HepG2 (cell line): Measurements from ENCODE around the gene CCT7. TPM values are rescaled to one million over a fixed set of nuclear protein-coding genes. Genes with fewer than 3 reads are reported as not detected.

Experiments used
- ATF6 ChIP-seq: sonication (generic); formaldehyde crosslinking; conservative IDR thresholded peaks from 2 replicates; pipeline ENCODE4 v1.4.0; 2020; ENCODE audit warnings: missing genetic modification reagents
- CEBPB ChIP-seq: IDR thresholded peaks from 2 replicates; pipeline ENCODE4 v1.6.1; 2011; ENCODE audit warnings: low read depth, low read length, improper control_type of control experiment, borderline replicate concordance
- EP300 ChIP-seq, 3 experiments: sonication (generic) in 1 of 3; formaldehyde crosslinking in 1 of 3; IDR thresholded peaks; 2 replicates each; pipeline versions ENCODE4 v1.5.1 to v1.6.1; 2011 to 2020; ENCODE audit warnings: low read depth in 2 of 3, low read length in 2 of 3, borderline replicate concordance in 1 of 3, improper control_type of control experiment in 1 of 3, mild to moderate bottlenecking in 1 of 3, missing genetic modification reagents in 1 of 3, moderate library complexity in 1 of 3
- JARID2 ChIP-seq: sonication (generic); formaldehyde crosslinking; IDR thresholded peaks from 2 replicates; pipeline ENCODE4 v1.8.1; 2023; ENCODE audit warnings: missing genetic modification reagents, inconsistent platforms; ENCODE audit not compliant: insufficient replicate concordance
- MAZ ChIP-seq, 2 experiments: sonication (generic) in 1 of 2; formaldehyde crosslinking in 1 of 2; IDR thresholded peaks; 2 replicates each; pipeline versions ENCODE4 v1.5.0 to v1.6.1; 2012 to 2020; ENCODE audit warnings: low read depth in 2 of 2, mild to moderate bottlenecking in 2 of 2, borderline replicate concordance in 1 of 2, improper control_type of control experiment in 1 of 2, low read length in 1 of 2, missing genetic modification reagents in 1 of 2, moderate library complexity in 1 of 2
- MED13 ChIP-seq: sonication (generic); formaldehyde crosslinking; IDR thresholded peaks from 2 replicates; pipeline ENCODE4 v1.5.0; 2020; ENCODE audit warnings: missing genetic modification reagents
- MYPOP ChIP-seq: sonication (generic); formaldehyde crosslinking; IDR thresholded peaks from 2 replicates; pipeline ENCODE4 v1.8.1; 2023; ENCODE audit warnings: mild to moderate bottlenecking, moderate library complexity, missing genetic modification reagents
- NCOA1 ChIP-seq: sonication (generic); formaldehyde crosslinking; IDR thresholded peaks from 2 replicates; pipeline ENCODE4 v1.9.0; 2021; ENCODE audit warnings: missing genetic modification reagents
- NFKB2 ChIP-seq: sonication (generic); formaldehyde crosslinking; IDR thresholded peaks from 2 replicates; pipeline ENCODE4 v1.4.0; 2020; ENCODE audit warnings: missing genetic modification reagents, borderline replicate concordance
- PATZ1 ChIP-seq: sonication (generic); formaldehyde crosslinking; IDR thresholded peaks from 2 replicates; pipeline ENCODE4 v1.4.0; 2020; ENCODE audit warnings: missing genetic modification reagents
- POLR2A ChIP-seq, 2 experiments: IDR thresholded peaks; 2 replicates each; pipeline ENCODE4 v1.6.1; 2011; ENCODE audit warnings: low read depth in 2 of 2, low read length in 2 of 2, mild to moderate bottlenecking in 1 of 2, moderate library complexity in 1 of 2; ENCODE audit not compliant: insufficient read depth in 1 of 2
- PTBP1 ChIP-seq: fragments of 200-400 bp; formaldehyde crosslinking; IDR thresholded peaks from 2 replicates; pipeline ENCODE4 v1.6.1; 2018; ENCODE audit warnings: low read length, low read depth; ENCODE audit not compliant: poor library complexity, severe bottlenecking
- RBM39 ChIP-seq: fragments of 200-400 bp; formaldehyde crosslinking; IDR thresholded peaks from one replicate; pipeline ENCODE4 v1.6.1; 2018; ENCODE audit warnings: antibody characterized with exemption, mild to moderate bottlenecking, low read depth, low read length; ENCODE audit not compliant: poor library complexity, severe bottlenecking
- SRF ChIP-seq: IDR thresholded peaks from 2 replicates; pipeline ENCODE4 v1.6.1; 2011; ENCODE audit warnings: mild to moderate bottlenecking, low read depth, low read length, moderate library complexity
- SRY ChIP-seq: sonication (generic); formaldehyde crosslinking; IDR thresholded peaks from 2 replicates; pipeline ENCODE4 v1.8.0; 2022; ENCODE audit warnings: mild to moderate bottlenecking, missing genetic modification reagents
- THYN1 ChIP-seq: sonication (generic); formaldehyde crosslinking; IDR thresholded peaks from 2 replicates; pipeline ENCODE4 v1.8.1; 2023; ENCODE audit warnings: low read depth, mild to moderate bottlenecking, moderate library complexity, missing genetic modification reagents, borderline replicate concordance
- YEATS4 ChIP-seq: sonication (generic); formaldehyde crosslinking; IDR thresholded peaks from 2 replicates; pipeline ENCODE4 v1.4.0; 2020; ENCODE audit warnings: missing genetic modification reagents, borderline replicate concordance
- ZFY ChIP-seq: sonication (generic); formaldehyde crosslinking; IDR thresholded peaks from 2 replicates; pipeline ENCODE4 v1.4.0; 2020; ENCODE audit warnings: missing genetic modification reagents
- ZNF17 ChIP-seq: sonication (generic); formaldehyde crosslinking; IDR thresholded peaks from 2 replicates; pipeline ENCODE4 v1.5.0; 2020; ENCODE audit warnings: mild to moderate bottlenecking, missing genetic modification reagents
- ZNF616 ChIP-seq: sonication (generic); formaldehyde crosslinking; IDR thresholded peaks from 2 replicates; pipeline ENCODE4 v1.5.0; 2020; ENCODE audit warnings: low read depth, mild to moderate bottlenecking, missing genetic modification reagents
- polyA plus RNA-seq, 8 experiments: library from polyadenylated mRNA; depleted of rRNA in 3 of 8; stranded (reverse) in 7 of 8; unstranded in 1 of 8; fragments of >200 nt; fragmentation: Illumina TruSeq in 4 of 8; extraction: Trizol in 4 of 8; gene quantifications; 2 replicates each; pipeline versions ENCODE4 v1.2.1 to v1.2.3, GENCODE V29; 2011 to 2016; ENCODE audit warnings: low read depth in 4 of 8, missing spikeins in 1 of 8, mixed read lengths in 1 of 8; ENCODE audit not compliant: insufficient read depth in 1 of 8
- total RNA-seq, 5 experiments: library from RNA; depleted of rRNA; stranded (reverse); fragments of >200 nt; fragmentation: Illumina TruSeq; extraction: Trizol; gene quantifications; 2 replicates each; pipeline ENCODE4 v1.2.3, GENCODE V29; 2016; ENCODE audit warnings: low read depth in 1 of 5
- TF ChIP-seq, protein P1 (sequence below): sonication (generic); formaldehyde crosslinking; IDR thresholded peaks from 2 replicates; pipeline ENCODE4 v1.8.0; 2022; ENCODE audit warnings: mild to moderate bottlenecking, missing genetic modification reagents, moderate library complexity

Gene CCT7
- total and polyA plus RNA-seq, 2 of the 13 experiments (the other 11 are each of a cell fraction or from before 2014, with no cell fraction given): 347 to 517 TPM

DNA sequence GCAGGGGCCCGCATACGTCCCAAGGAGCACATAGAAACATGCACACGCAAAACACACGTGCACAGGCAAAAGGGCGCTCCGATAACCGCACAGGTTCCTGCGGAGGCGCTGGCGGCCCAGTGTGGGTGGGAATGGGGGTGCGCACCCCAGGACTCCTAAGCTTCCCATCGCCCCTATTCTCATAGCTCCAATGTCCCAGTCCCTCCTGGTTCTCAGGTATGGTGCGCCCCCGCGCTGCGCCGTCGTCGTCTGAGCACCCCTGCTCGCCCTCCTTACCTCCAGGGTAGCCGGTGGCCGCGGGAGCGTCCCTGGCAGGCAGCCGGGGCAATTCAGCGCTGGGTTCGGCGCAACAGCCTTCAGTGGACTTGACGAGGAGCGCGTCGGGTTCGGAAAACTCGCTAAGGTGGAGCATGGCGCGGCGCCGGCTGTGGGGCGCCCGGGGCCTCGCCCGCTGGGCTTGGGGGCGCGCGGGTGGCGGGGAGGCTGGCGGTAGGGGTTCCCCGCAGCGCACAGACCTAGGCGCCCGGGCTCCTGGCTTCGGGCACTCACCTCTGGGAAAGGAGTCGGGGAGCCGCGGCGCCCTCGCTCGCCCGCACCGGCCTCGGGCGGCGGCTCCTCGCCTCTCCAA, 58.9 kb downstream of the CCT7 start (continued):
- TF ChIP-seq ATF6 (CRISPR knock-in tag) (no peak), POLR2A (IDR thresholded peaks at IDR 0.05; ENCODE audit: insufficient read depth in 1 of 2, low read depth in 2 of 2, low read length in 2 of 2) (no peak), MYPOP (CRISPR knock-in tag) (peak; percentile 75), ZFY (CRISPR knock-in tag) (peak; percentile 7; the same call in 1 of the 2 replicates), JARID2 (CRISPR knock-in tag) (no peak), CEBPB (no peak), THYN1 (no peak), MED13 (CRISPR knock-in tag) (no peak), YEATS4 (0 out of 2 replicates have a peak, but pooled peaks have one; percentile 45), ZNF616 (no peak), SRF (no peak), PATZ1 (CRISPR knock-in tag) (no peak), MAZ (IDR thresholded peaks at IDR 0.05; ENCODE audit: borderline replicate concordance, low read depth, low read length) (no peak), MAZ (CRISPR knock-in tag; IDR thresholded peaks at IDR 0.05; ENCODE audit: low read depth) (no peak), EP300 (IDR thresholded peaks at IDR 0.05; ENCODE audit: low read depth in 2 of 2, low read length in 2 of 2) (no peak), EP300 (CRISPR knock-in tag; IDR thresholded peaks at IDR 0.05; ENCODE audit: borderline replicate concordance) (no peak), RBM39 (peak; percentile 7), PTBP1 (peak; percentile 11), ZNF17 (CRISPR knock-in tag) (no peak), NFKB2 (CRISPR knock-in tag) (peak; percentile 40; the same call in 1 of the 2 replicates), NCOA1 (CRISPR knock-in tag) (no peak), SRY (CRISPR knock-in tag) (no peak)
- TF ChIP-seq, protein P1, sequence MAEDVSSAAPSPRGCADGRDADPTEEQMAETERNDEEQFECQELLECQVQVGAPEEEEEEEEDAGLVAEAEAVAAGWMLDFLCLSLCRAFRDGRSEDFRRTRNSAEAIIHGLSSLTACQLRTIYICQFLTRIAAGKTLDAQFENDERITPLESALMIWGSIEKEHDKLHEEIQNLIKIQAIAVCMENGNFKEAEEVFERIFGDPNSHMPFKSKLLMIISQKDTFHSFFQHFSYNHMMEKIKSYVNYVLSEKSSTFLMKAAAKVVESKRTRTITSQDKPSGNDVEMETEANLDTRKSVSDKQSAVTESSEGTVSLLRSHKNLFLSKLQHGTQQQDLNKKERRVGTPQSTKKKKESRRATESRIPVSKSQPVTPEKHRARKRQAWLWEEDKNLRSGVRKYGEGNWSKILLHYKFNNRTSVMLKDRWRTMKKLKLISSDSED (CRISPR knock-in tag): no peak
